ENCODE data around the gene NOTCH4. TPM values are rescaled to one million over a fixed set of nuclear protein-coding genes. Genes with fewer than 3 reads are reported as not detected.

The NOTCH4 gene
- total RNA-seq, 1 donor from 2014 or later: 0.26 TPM

GRCh38 chr6:32182555-32182981 is 41.3 kb downstream of the NOTCH4 start:
- FAIRE-seq (no peak), DNase-seq (ENCODE audit: low read depth) (no peak)
- H3K36me3 ChIP-seq (ENCODE audit: control insufficient read depth, insufficient read depth, low read length): peaks cover 16% of the 10 kb centered on the region
- H3K4me3 ChIP-seq (ENCODE audit: low read depth, low read length): no peak overlapping the region
- TF ChIP-seq CTCF (IDR thresholded peaks at IDR 0.05; ENCODE audit: insufficient read depth, low read length, severe bottlenecking): no peak
- H3K27me3 ChIP-seq (ENCODE audit: control insufficient read depth, insufficient read depth, low read length): no peaks in the 10 kb centered on the region

- DNase-seq (ENCODE audit: low read depth) (no peak), FAIRE-seq (no peak)
- Histone ChIP-seq H3K4me3 (ENCODE audit: low read depth, low read length) (no peak overlapping the region), H3K27me3 (ENCODE audit: control insufficient read depth, insufficient read depth, low read length) (no peaks in the 10 kb centered on the region), H3K36me3 (ENCODE audit: control insufficient read depth, insufficient read depth, low read length) (peaks cover 16% of the 10 kb centered on the region)
- TF ChIP-seq CTCF (IDR thresholded peaks at IDR 0.05; ENCODE audit: insufficient read depth, low read length, severe bottlenecking): no peak
Observed at GRCh38 chr6:32181915-32182529, 41.8 kb downstream of the NOTCH4 start.

- no peak for FAIRE-seq
- no peak for TF ChIP-seq CTCF (IDR thresholded peaks at IDR 0.05; ENCODE audit: insufficient read depth, low read length, severe bottlenecking)
Observed at GRCh38 chr6:32181148-32181702, 42.6 kb downstream of the NOTCH4 start.

GRCh38 chr6:32179766-32180405 is 44.0 kb downstream of the NOTCH4 start:
- DNase-seq (ENCODE audit: low read depth): no peak
- FAIRE-seq: no peak
- H3K4me3 ChIP-seq (ENCODE audit: low read depth, low read length): no peak overlapping the region
- peaks cover 14% of the 10 kb centered on the region for H3K36me3 ChIP-seq (ENCODE audit: control insufficient read depth, insufficient read depth, low read length)
- no peak for TF ChIP-seq CTCF (IDR thresholded peaks at IDR 0.05; ENCODE audit: insufficient read depth, low read length, severe bottlenecking)
- H3K27me3 ChIP-seq (ENCODE audit: control insufficient read depth, insufficient read depth, low read length): no peaks in the 10 kb centered on the region

More at GRCh38 chr6:32181148-32181702, 42.6 kb downstream of the NOTCH4 start:
- DNase-seq (ENCODE audit: low read depth): no peak
- Histone ChIP-seq H3K4me3 (ENCODE audit: low read depth, low read length) (no peak overlapping the region), H3K36me3 (ENCODE audit: control insufficient read depth, insufficient read depth, low read length) (peaks cover 14% of the 10 kb centered on the region), H3K27me3 (ENCODE audit: control insufficient read depth, insufficient read depth, low read length) (no peaks in the 10 kb centered on the region)

GRCh38 chr6:32178547-32179440 is 45.1 kb downstream of the NOTCH4 start:
- DNase-seq (ENCODE audit: low read depth) (peak; percentile 19), FAIRE-seq (no peak)
- H3K36me3 ChIP-seq (ENCODE audit: control insufficient read depth, insufficient read depth, low read length): peaks cover 14% of the 10 kb centered on the region
- peak overlapping the region; percentile 73 for H3K4me3 ChIP-seq (ENCODE audit: low read depth, low read length)
- H3K27me3 ChIP-seq (ENCODE audit: control insufficient read depth, insufficient read depth, low read length): no peaks in the 10 kb centered on the region
- TF ChIP-seq CTCF (IDR thresholded peaks at IDR 0.05; ENCODE audit: insufficient read depth, low read length, severe bottlenecking): no peak

All from bronchial epithelial cell (primary cell).